SH-SY5Y (cell line): ENCODE data around the gene C1RL.

Experiments used
- GATA2 ChIP-seq: IDR thresholded peaks from 2 replicates; pipeline ENCODE4 v1.6.1; 2011; ENCODE audit warnings: mild to moderate bottlenecking, low read depth, low read length
- GATA3 ChIP-seq: IDR thresholded peaks from 2 replicates; pipeline ENCODE4 v1.6.1; 2011; ENCODE audit warnings: low read depth, mild to moderate bottlenecking, low read length, moderate library complexity

DNA sequence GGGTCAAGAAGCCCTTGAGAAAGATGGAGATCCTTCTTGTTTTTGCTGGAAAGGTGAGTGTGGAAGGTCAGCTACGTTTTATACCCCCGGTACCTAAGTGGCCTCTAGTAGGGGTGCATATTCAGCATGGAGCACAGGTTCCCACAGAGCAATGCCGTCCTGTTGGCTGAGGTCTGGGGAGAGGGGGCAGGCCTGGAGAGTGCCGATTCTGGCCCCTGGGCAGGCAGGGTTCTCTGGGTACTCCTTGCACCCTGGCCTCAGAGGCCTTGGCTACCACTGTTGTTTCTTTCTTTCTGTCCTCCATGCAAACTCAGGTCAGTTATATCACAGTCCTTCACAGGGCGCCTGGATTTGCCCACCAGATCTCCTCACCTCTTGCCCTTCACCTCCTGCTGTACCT lies 11.2 kb upstream of the C1RL start:
- no peak for TF ChIP-seq GATA3
- TF ChIP-seq GATA2 = no peak
